Stimulated activated naive CD8-positive, alpha-beta T cell treated with anti-CD3 and anti-CD28 coated beads, Interleukin-15, Interleukin-2, amounts not matched to agents 100 ng/mL and 50 ng/mL, for 24 hours (primary cell): ENCODE measurements around the gene BRD2.

Experiments used
- H3K27ac Mint-ChIP-seq: one replicate; pipeline ENCODE4 v1.8.0; 2021; ENCODE audit warnings: mild to moderate bottlenecking, mixed read lengths
- H3K27me3 Mint-ChIP-seq: one replicate; pipeline ENCODE4 v1.8.0; 2021; ENCODE audit warnings: mixed read lengths
- H3K36me3 Mint-ChIP-seq: one replicate; pipeline ENCODE4 v1.8.0; 2021; ENCODE audit warnings: low read depth, mixed read lengths
- H3K4me1 Mint-ChIP-seq: one replicate; pipeline ENCODE4 v1.8.0; 2021; ENCODE audit warnings: low read depth, mixed read lengths
- H3K4me3 Mint-ChIP-seq: one replicate; pipeline ENCODE4 v1.8.0; 2021; ENCODE audit warnings: mild to moderate bottlenecking, mixed read lengths
- H3K9me3 Mint-ChIP-seq: one replicate; pipeline ENCODE4 v1.8.0; 2021; ENCODE audit warnings: mixed read lengths

Gene BRD2

DNA sequence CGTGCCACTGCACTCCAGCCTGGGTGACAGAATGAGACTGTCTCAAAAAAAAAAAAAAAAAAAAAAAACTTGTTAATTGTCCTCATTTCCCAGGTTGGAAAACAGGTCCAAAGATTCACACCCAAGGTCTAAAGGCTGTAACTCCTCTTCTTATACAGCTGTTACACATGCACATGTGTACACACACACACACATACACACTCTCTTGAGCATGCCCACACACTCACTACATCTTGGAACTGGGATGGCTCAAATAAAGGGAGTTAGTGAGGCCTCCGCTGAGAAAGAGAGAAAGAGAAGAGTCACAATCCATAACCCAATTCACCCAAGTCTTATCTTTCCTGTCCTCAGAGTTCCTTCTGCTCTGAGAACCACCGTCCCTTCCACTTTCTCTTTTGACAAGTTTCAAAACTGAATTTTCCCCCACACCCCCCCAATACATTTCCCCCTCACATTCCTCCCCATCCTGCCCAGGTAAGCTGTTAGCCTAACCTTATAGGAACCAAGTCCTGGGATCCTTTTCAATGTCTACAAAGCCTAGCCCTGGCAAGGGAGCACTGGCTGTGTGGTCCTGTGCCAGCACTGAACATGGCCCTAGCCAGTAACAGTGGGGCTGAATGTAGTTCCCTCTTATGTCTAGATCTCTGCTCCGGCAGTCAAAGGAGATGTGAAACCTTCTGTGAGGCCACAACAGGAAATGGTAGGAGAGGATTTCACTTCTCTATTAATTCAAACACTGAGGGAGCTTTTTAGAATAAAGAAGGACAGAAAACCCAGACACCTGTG lies 24.3 kb upstream of the BRD2 start:
- H3K27ac Mint-ChIP-seq: peak overlapping the region; percentile 92
- no peaks in the 10 kb centered on the region for H3K9me3 Mint-ChIP-seq
- no peaks in the 10 kb centered on the region for H3K27me3 Mint-ChIP-seq
- H3K4me1 Mint-ChIP-seq: peaks cover 92% of the 10 kb centered on the region
- H3K36me3 Mint-ChIP-seq: no peaks in the 10 kb centered on the region
- H3K4me3 Mint-ChIP-seq: peak overlapping the region; percentile 78

DNA sequence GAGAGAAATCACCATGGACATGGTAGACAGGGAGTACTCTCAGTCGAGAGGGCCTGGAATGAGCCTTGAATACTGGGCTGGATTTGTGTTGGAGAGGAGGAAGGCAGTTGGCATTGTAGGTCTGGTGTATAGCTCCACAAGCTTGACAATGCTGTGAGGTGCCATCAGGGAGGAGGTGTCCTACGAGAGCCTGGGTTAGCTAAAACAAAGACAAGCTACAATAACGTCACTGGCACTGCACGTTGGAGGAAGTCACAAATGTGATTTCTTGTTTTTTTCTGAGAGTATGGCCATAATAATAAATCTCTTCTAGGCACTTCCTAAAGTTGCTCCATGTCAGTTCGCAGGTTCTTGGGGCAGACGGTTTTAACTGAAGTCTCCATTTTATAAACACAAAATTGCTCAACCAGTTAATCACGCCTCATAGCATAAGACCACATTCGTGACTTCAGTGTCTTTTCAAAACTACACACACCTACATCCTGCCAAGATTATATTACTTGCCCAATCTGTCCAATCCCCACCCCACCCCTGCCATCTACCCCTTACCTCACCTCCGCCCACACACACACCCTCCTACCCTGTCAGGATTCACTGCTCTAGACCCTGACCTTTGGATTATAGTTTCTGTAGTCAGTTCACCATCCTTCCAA lies 23.2 kb upstream of the BRD2 start:
- H3K36me3 Mint-ChIP-seq: no peaks in the 10 kb centered on the region
- peak overlapping the region; percentile 92 for H3K27ac Mint-ChIP-seq
- H3K4me3 Mint-ChIP-seq: peak overlapping the region; percentile 78
- H3K27me3 Mint-ChIP-seq: no peaks in the 10 kb centered on the region
- H3K4me1 Mint-ChIP-seq: peaks cover 100% of the 10 kb centered on the region
- no peaks in the 10 kb centered on the region for H3K9me3 Mint-ChIP-seq

DNA sequence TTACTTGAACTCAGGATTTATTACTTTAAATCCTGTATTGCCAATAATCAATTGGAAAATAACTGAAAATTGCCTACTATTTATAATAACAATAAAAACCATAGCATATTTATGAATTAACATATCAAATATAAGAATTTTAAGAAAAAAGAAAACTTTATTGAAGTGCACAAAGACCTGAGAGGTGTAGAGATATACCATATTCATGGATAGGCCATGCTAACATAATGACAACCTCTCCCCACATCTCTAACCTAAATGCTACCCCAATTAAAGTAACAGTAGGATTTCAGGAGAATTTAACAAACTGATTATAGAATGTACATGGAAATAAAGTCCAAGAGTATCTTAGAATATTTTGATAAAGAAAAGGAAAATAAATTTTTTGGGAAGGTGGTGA lies 22.4 kb upstream of the BRD2 start:
- H3K27ac Mint-ChIP-seq: peak overlapping the region; percentile 92
- no peaks in the 10 kb centered on the region for H3K27me3 Mint-ChIP-seq
- no peaks in the 10 kb centered on the region for H3K9me3 Mint-ChIP-seq
- H3K4me3 Mint-ChIP-seq: peak overlapping the region; percentile 78
- no peaks in the 10 kb centered on the region for H3K36me3 Mint-ChIP-seq
- peaks cover 95% of the 10 kb centered on the region for H3K4me1 Mint-ChIP-seq

DNA sequence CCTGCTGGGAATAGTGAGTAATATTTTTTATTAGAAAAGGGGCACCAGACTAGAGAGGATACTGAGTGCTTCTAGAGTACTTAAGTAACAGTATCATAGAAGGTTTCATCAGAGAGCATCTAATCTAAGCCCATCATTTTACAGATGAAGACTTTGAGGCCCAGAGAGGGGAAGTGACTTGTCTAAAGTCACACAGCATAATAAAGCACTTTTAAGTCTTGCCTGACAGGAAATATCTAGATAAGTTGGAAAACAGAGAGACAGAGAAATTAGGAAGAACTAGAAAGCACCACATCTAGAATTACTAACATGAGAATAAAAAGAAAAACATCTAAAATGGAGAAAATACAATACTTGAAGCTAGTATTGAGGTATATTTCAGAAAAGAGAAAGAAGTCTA lies 21.5 kb upstream of the BRD2 start:
- Mint-ChIP-seq H3K36me3 (no peaks in the 10 kb centered on the region), H3K4me1 (peaks cover 86% of the 10 kb centered on the region), H3K27me3 (no peaks in the 10 kb centered on the region), H3K4me3 (no peak overlapping the region), H3K9me3 (no peaks in the 10 kb centered on the region), H3K27ac (peak overlapping the region; percentile 46)

DNA sequence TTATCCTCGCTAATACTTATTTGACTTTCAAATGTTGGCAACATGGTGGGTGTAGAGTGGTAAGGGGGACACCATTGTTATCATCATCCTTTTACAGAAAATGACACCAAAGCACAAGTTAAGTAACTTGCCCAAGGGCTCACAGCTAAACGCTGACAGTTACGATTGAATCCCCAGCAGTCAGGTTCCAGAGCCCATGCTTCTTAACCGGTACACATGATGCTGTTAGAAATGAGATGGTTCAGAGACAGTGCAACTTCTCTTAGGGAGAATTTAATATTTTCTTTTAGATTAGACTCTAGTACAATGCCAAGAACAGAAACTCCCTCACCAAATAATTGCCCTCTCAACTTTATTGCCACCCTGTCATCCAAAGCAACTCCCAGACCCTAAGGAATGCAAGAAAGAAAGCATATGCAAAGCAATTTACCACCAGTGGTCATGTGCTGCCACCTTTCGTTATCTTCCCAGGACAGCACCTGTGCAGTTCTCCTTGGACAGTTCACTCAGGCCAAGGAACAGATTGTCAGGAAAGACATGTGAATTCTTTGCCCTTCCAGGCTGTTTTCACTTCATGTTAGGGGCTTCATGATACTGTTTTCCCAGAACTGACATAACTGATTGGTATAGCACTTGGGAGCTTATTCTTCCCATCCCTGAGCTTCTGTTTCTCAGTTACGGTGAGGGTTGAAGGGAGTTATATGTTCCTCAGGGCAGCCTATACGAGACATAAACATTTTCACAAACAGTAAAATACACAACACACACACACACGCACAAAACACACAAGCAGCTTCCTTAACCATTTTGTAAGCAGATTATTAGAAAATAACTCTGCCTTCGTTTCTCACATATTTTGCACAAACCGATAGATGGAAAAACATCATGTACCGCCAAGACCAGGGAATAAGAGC lies 20.6 kb upstream of the BRD2 start:
- peaks cover 84% of the 10 kb centered on the region for H3K4me1 Mint-ChIP-seq
- H3K36me3 Mint-ChIP-seq: no peaks in the 10 kb centered on the region
- H3K4me3 Mint-ChIP-seq: no peak overlapping the region
- H3K9me3 Mint-ChIP-seq: no peaks in the 10 kb centered on the region
- H3K27me3 Mint-ChIP-seq: no peaks in the 10 kb centered on the region
- no peak overlapping the region for H3K27ac Mint-ChIP-seq

DNA sequence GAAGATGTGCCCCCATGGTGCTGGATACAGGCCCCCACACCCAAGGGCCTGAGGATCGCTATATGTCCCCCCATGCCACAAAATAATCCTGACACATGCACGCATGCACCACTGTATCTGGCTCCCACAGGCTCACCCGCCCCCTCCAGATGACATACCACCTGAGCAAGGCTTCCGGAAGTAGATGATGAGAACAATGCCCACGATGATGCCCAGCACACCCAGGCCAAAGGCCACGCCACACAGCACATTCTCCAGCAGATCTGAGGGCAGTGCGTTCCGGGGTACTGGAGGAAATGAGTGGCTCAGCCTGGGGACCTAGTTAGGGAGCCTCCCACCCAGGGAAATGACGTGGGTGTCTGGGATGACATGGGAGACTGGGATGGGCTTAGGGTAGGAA lies 19.3 kb upstream of the BRD2 start:
- peaks cover 84% of the 10 kb centered on the region for H3K4me1 Mint-ChIP-seq
- no peaks in the 10 kb centered on the region for H3K36me3 Mint-ChIP-seq
- no peak overlapping the region for H3K4me3 Mint-ChIP-seq
- H3K27me3 Mint-ChIP-seq: no peaks in the 10 kb centered on the region
- H3K27ac Mint-ChIP-seq: peak overlapping the region; percentile 34
- H3K9me3 Mint-ChIP-seq: no peaks in the 10 kb centered on the region

DNA sequence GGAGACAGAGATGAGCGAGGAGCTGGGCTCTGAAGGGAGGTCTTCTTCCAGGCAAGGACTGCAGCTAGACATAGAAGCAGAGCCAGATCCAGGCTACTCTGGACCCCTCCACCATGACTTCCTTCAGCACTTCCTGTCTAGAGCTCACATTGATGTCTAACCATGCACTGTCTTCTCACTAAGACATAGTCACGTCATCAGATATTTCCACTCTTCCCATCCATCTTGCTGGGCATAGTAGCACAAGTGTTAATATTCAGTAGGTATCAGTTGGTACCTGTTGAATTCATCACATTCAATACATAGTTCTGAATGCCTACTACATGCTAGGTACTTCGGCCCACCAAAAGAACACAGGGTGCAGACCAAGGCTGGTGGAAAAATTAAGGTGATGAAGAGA lies 18.4 kb upstream of the BRD2 start:
- peaks cover 84% of the 10 kb centered on the region for H3K4me1 Mint-ChIP-seq
- H3K36me3 Mint-ChIP-seq: no peaks in the 10 kb centered on the region
- H3K27me3 Mint-ChIP-seq: no peaks in the 10 kb centered on the region
- H3K4me3 Mint-ChIP-seq: peak overlapping the region; percentile 38
- no peaks in the 10 kb centered on the region for H3K9me3 Mint-ChIP-seq
- H3K27ac Mint-ChIP-seq: no peak overlapping the region

DNA sequence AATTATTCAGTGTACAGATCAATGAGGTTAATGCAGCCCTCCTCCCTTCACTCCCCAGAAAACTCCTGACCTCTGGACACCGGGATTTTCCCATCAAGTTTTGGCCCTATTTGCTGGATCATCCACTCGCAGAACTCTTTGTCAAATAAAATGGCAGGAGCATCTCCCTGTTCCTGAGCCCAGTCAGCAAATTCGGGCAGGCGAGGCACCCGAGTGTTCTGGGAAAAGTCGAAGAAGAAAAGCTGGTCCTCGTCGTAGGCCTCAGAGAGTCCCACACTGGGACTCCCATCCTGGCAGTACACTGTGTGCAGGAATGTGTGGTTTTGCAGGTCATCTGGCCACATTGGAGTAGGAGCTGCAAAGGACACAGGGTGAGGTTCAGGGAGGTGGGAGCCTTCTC lies 17.9 kb upstream of the BRD2 start:
- Mint-ChIP-seq H3K9me3 (no peaks in the 10 kb centered on the region), H3K27me3 (no peaks in the 10 kb centered on the region), H3K27ac (no peak overlapping the region), H3K36me3 (no peaks in the 10 kb centered on the region), H3K4me1 (peaks cover 84% of the 10 kb centered on the region), H3K4me3 (peak overlapping the region; percentile 38)

DNA sequence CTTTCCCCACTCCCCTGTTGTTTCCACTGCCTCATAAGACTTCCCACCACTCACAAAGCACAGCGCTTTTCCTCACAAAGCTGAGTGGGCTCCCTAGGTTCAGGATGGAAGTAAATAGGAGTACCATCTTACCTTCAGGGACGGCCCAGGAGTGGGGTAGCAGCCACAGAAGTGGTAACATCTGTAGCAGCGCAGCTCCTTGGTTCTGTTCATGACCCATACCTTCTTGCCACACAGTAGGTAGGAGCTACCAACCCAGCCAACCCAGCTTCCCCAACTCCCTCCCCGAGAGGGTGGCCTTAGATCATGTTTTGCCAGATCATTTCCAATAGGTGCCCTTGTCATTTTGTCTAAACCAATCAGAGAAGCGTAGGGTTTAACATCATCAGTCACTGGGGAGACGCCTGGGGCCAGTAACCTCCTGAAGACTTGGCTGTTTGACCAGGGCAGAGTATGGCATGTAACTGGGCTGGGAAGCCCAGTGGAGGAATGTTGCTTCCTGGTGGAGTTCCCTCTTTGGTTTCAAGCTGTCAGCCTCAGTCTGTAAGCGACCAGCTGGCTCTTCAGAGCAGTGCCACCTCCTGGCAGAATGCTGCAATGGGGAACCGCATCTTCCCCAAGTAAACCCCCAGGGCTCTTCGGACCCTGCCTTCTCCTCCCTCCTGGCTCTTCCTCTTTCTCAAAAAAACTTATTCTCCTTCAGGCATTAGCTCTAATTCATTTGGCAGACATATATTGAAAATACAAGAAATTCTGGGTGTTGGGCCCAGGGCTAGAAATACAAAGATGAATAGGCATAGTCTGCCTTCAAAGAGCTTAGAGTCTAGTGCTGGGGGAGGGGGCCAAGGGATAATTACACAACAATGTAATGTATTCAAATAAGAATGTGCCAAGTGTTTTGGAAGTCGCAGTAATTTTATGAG lies 15.3 kb upstream of the BRD2 start, which contains the start of gene HLA-DMA:
Gene HLA-DMA, minus strand, starts transcription at position 281 of the 923 bp plus-strand sequence. Its CDS starts 61 bp downstream, at position 220.
- peaks cover 70% of the 10 kb centered on the region for H3K4me1 Mint-ChIP-seq
- no peaks in the 10 kb centered on the region for H3K27me3 Mint-ChIP-seq
- H3K36me3 Mint-ChIP-seq: peaks cover 3% of the 10 kb centered on the region
- H3K27ac Mint-ChIP-seq: peak within 1 kb of the TSS; percentile 34
- H3K9me3 Mint-ChIP-seq: no peaks in the 10 kb centered on the region
- H3K4me3 Mint-ChIP-seq: peak within 1 kb of the TSS; percentile 71

DNA sequence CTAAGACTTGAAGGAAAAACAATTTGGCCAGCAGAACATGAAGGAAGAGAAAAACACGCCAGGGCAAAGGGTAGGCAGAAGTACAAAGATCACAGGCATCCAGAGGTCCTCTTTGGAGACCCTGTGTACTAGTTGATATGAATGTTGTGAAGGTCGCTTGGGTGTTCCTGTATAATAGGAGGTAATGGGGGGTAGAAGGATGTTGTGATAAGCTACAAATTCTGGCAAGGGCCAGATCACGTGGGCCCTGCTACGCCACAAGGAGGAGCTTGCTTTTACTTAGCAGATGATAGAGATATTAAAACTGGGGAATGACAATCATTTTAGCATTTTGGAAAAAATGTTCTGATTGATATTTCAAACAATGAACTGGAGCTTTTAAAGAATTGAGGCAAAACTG lies 14.6 kb upstream of the BRD2 start:
- Mint-ChIP-seq H3K4me3 (peak overlapping the region; percentile 71), H3K36me3 (peaks cover 3% of the 10 kb centered on the region), H3K9me3 (no peaks in the 10 kb centered on the region), H3K27me3 (no peaks in the 10 kb centered on the region), H3K4me1 (peaks cover 63% of the 10 kb centered on the region), H3K27ac (no peak overlapping the region)

DNA sequence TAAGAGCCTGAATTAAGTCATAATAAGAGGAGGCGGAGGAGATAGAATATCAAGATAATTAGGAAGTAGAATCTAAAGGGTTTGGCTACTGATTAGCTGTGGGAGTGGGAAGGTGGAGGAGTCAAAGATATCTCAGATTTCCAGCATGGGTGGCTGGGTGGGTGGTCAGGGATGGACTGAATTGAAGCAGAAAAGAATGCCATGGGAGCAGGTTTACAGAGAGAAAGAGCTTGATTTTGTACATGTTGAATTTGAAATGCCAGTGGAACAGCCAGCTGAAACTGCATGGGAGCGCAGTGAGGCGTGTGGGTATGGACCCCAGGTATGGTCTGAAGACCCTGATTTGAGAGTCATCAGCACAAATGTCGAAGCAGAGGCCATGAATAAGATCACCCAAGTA lies 14.1 kb upstream of the BRD2 start:
- peaks cover 58% of the 10 kb centered on the region for H3K4me1 Mint-ChIP-seq
- H3K27ac Mint-ChIP-seq: no peak overlapping the region
- no peak overlapping the region for H3K4me3 Mint-ChIP-seq
- H3K36me3 Mint-ChIP-seq: peaks cover 3% of the 10 kb centered on the region
- no peaks in the 10 kb centered on the region for H3K27me3 Mint-ChIP-seq
- H3K9me3 Mint-ChIP-seq: no peaks in the 10 kb centered on the region

DNA sequence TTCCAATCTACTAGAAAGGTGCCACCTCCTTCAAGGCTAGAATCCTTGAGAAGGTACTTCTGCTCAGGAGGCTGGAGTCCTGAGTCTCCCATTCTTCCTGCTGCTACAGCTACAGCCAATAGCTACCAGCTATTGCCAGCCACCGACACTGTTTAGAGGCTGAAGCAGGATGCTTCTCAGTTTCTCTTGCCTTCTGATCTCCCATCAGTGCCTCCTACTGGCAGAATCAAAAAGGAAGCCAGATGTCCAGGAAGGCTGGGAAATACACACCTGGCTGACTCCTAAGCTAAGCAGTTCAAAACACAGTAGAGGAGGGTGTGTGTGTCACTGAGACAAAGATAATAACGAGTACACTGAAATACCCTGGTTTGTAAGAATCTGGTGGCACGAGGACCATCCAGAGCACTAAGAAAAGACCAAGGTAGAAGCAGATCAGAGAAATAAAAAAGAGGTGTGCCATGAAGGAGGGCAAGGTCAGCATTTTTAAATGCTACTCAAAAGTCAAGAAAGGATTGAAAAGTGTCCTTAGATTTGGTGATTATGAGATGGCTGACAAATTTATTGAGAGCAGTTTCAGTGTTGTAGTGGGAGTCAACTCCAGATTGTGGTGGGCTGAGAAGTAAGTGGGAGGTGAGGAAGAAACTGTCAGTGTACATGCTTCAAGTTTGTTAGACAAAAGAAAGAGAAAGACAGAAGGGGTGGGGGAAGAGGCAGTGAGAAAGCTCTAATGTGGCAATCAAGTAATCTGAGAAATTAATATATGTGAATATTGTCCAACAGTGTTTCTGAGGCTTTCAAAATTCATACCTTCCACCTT lies 13.2 kb upstream of the BRD2 start:
- Mint-ChIP-seq H3K4me1 (peaks cover 49% of the 10 kb centered on the region), H3K36me3 (peaks cover 3% of the 10 kb centered on the region), H3K9me3 (no peaks in the 10 kb centered on the region), H3K4me3 (peak overlapping the region; percentile 31), H3K27me3 (no peaks in the 10 kb centered on the region), H3K27ac (peak overlapping the region; percentile 9)

DNA sequence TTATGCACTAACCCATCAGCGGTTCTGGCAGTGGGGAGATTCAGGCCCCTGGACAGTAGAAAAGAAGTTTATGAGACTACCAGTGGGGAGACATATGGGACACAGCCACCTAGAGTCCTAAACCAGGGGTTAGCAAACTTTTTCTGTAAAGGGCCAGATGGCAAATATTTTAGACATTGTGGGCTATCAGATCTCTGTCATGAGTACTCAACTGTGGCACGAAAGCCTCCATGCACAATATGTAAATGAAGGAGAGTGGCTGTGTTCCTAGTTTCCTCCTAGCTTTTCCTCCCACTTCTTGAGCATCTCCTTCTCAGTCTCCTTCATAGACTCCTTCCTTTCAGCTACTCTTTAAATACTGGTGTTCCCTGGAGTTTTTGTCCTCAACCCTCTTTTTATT lies 12.2 kb upstream of the BRD2 start:
- peaks cover 3% of the 10 kb centered on the region for H3K36me3 Mint-ChIP-seq
- no peaks in the 10 kb centered on the region for H3K9me3 Mint-ChIP-seq
- H3K4me1 Mint-ChIP-seq: peaks cover 53% of the 10 kb centered on the region
- H3K4me3 Mint-ChIP-seq: no peak overlapping the region
- H3K27me3 Mint-ChIP-seq: no peaks in the 10 kb centered on the region
- H3K27ac Mint-ChIP-seq: no peak overlapping the region
